ENCODE results near the gene BRME1. TPM values are rescaled to one million over a fixed set of nuclear protein-coding genes. Genes with fewer than 3 reads are reported as not detected.

The BRME1 gene
- total RNA-seq, 1 experiment from 2014 or later, result 17.4 TPM

- intact Hi-C loops (cut with micrococcal nuclease; ENCODE audit: unreplicated experiment), result no loop called here
- TSS peak; percentile 34 for BruUV-seq (replicated peaks)
- H3K27me3 ChIP-seq (replicated peaks; ENCODE audit: control insufficient read depth, insufficient read depth, low read length), result no peaks in the 10 kb centered on the region
- H3K9me3 ChIP-seq, result no peaks in the 10 kb centered on the region
- no peak for TF ChIP-seq CTCF (IDR thresholded peaks at IDR 0.05; ENCODE audit: insufficient read depth in 1 of 2, low read depth in 1 of 2, low read length in 1 of 2, severe bottlenecking in 1 of 2, unreplicated experiment in 1 of 2)
- H3K4me1 Mint-ChIP-seq (ENCODE audit: low read depth, unreplicated experiment), result no peaks in the 10 kb centered on the region
- ChIA-PET POLR2A (no interaction called here), CTCF (no interaction called here)
- no peak overlapping the region for H3K4me3 Mint-ChIP-seq (ENCODE audit: unreplicated experiment)
- no peaks in the 10 kb centered on the region for H3K36me3 ChIP-seq (ENCODE audit: control insufficient read depth, insufficient read depth, low read length)
- no peaks in the 10 kb centered on the region for H3K9me3 Mint-ChIP-seq (ENCODE audit: unreplicated experiment)
- H3K27me3 Mint-ChIP-seq (ENCODE audit: insufficient read depth, unreplicated experiment), result no peaks in the 10 kb centered on the region
- no peak for DNase-seq
- no peak overlapping the region for H3K27ac Mint-ChIP-seq (ENCODE audit: unreplicated experiment)
- H3K4me1 ChIP-seq, result no peaks in the 10 kb centered on the region
- H3K4me3 ChIP-seq (ENCODE audit: low read depth, low read length), result no peak overlapping the region
- peaks cover 22% of the 10 kb centered on the region for H3K36me3 Mint-ChIP-seq (ENCODE audit: insufficient read depth, unreplicated experiment)
These were observed 24.5 kb upstream of the BRME1 start for GRCh38 chr19:13930402-13930801.

- no peak for DNase-seq
- Histone ChIP-seq H3K9me3 (no peaks in the 10 kb centered on the region), H3K27me3 (replicated peaks; ENCODE audit: control insufficient read depth, insufficient read depth, low read length) (no peaks in the 10 kb centered on the region), H3K4me3 (ENCODE audit: low read depth, low read length) (no peak overlapping the region), H3K36me3 (ENCODE audit: control insufficient read depth, insufficient read depth, low read length) (no peaks in the 10 kb centered on the region), H3K4me1 (no peaks in the 10 kb centered on the region)
- Mint-ChIP-seq H3K4me3 (ENCODE audit: unreplicated experiment) (no peak overlapping the region), H3K36me3 (ENCODE audit: insufficient read depth, unreplicated experiment) (peaks cover 27% of the 10 kb centered on the region), H3K9me3 (ENCODE audit: unreplicated experiment) (no peaks in the 10 kb centered on the region), H3K4me1 (ENCODE audit: low read depth, unreplicated experiment) (no peaks in the 10 kb centered on the region), H3K27me3 (ENCODE audit: insufficient read depth, unreplicated experiment) (no peaks in the 10 kb centered on the region), H3K27ac (ENCODE audit: unreplicated experiment) (no peak overlapping the region)
- BruUV-seq (replicated peaks), result no TSS peak
- ChIA-PET CTCF (no interaction called here), POLR2A (no interaction called here)
- no peak for TF ChIP-seq CTCF (IDR thresholded peaks at IDR 0.05; ENCODE audit: insufficient read depth in 1 of 2, low read depth in 1 of 2, low read length in 1 of 2, severe bottlenecking in 1 of 2, unreplicated experiment in 1 of 2)
- intact Hi-C loops (cut with micrococcal nuclease; ENCODE audit: unreplicated experiment), result no loop called here
These were observed 24.0 kb upstream of the BRME1 start for GRCh38 chr19:13929956-13930355.

- Mint-ChIP-seq H3K27ac (ENCODE audit: unreplicated experiment) (no peak overlapping the region), H3K36me3 (ENCODE audit: insufficient read depth, unreplicated experiment) (peaks cover 31% of the 10 kb centered on the region), H3K4me3 (ENCODE audit: unreplicated experiment) (no peak overlapping the region), H3K4me1 (ENCODE audit: low read depth, unreplicated experiment) (no peaks in the 10 kb centered on the region), H3K27me3 (ENCODE audit: insufficient read depth, unreplicated experiment) (no peaks in the 10 kb centered on the region), H3K9me3 (ENCODE audit: unreplicated experiment) (no peaks in the 10 kb centered on the region)
- intact Hi-C loops (cut with micrococcal nuclease; ENCODE audit: unreplicated experiment), result no loop called here
- H3K4me3 ChIP-seq (ENCODE audit: low read depth, low read length), result no peak overlapping the region
- no peak for DNase-seq
- H3K4me1 ChIP-seq, result no peaks in the 10 kb centered on the region
- no peaks in the 10 kb centered on the region for H3K9me3 ChIP-seq
- TF ChIP-seq CTCF (IDR thresholded peaks at IDR 0.05; ENCODE audit: insufficient read depth in 1 of 2, low read depth in 1 of 2, low read length in 1 of 2, severe bottlenecking in 1 of 2, unreplicated experiment in 1 of 2), result no peak
- H3K27me3 ChIP-seq (replicated peaks; ENCODE audit: control insufficient read depth, insufficient read depth, low read length), result no peaks in the 10 kb centered on the region
- BruUV-seq (replicated peaks), result no TSS peak
- CTCF ChIA-PET, result no interaction called here
- POLR2A ChIA-PET, result no interaction called here
- no peaks in the 10 kb centered on the region for H3K36me3 ChIP-seq (ENCODE audit: control insufficient read depth, insufficient read depth, low read length)
These were observed 23.4 kb upstream of the BRME1 start for GRCh38 chr19:13929340-13929739.
